Lung (tissue), 12 donors: Measurements from ENCODE around the gene TMEM151A. TPM values are rescaled to one million over a fixed set of nuclear protein-coding genes. Genes with fewer than 3 reads are reported as not detected.
"Not testable (repeated sequence)": the region's sequence is repeated elsewhere in the genome, so short reads cannot be mapped to it uniquely, and the experiment has no call there.

ENCODE experiments used
- ATAC-seq: fragments of 200-7000 bp; cut with Tn5 transposase; one replicate; pipeline ENCODE4 v1.9.1; 2020; ENCODE audit warnings: moderate number of reproducible peaks; ENCODE audit not compliant: insufficient read depth, low FRiP score
- DNase-seq, 3 donors: peaks; one replicate each; pipeline ENCODE4 v3.0.0-alpha.2; 2013 to 2017
- H3K27ac ChIP-seq, 2 donors: one replicate each; pipeline ENCODE4 v1.5.1; 2013; ENCODE audit warnings: mild to moderate bottlenecking in 2 of 2, moderate library complexity in 2 of 2, control low read depth in 1 of 2, inconsistent platforms in 1 of 2, low read depth in 1 of 2, low read length in 1 of 2
- H3K27me3 ChIP-seq, 3 donors: one replicate each; pipeline ENCODE4 v1.5.1; 2013; ENCODE audit warnings: low read length in 2 of 3; ENCODE audit not compliant: control insufficient read depth in 3 of 3, insufficient read depth in 3 of 3
- H3K36me3 ChIP-seq, 4 donors: one replicate each; pipeline ENCODE4 v1.5.1; 2013; ENCODE audit warnings: low read length in 4 of 4, mild to moderate bottlenecking in 1 of 4, moderate library complexity in 1 of 4; ENCODE audit not compliant: control insufficient read depth in 4 of 4, insufficient read depth in 4 of 4
- H3K4me1 ChIP-seq, 5 donors: one replicate each; pipeline ENCODE4 v1.5.1; 2013; ENCODE audit warnings: low read length in 5 of 5, mild to moderate bottlenecking in 2 of 5, moderate library complexity in 1 of 5; ENCODE audit not compliant: control insufficient read depth in 5 of 5, insufficient read depth in 5 of 5
- H3K4me3 ChIP-seq: one replicate; pipeline ENCODE4 v1.5.1; 2013; ENCODE audit warnings: mild to moderate bottlenecking, control low read depth, moderate library complexity
- H3K9ac ChIP-seq, 2 donors: one replicate each; pipeline ENCODE4 v1.5.1; 2013; ENCODE audit warnings: low read length in 2 of 2, control low read depth in 1 of 2; ENCODE audit not compliant: insufficient read depth in 1 of 2
- H3K9me3 ChIP-seq, 4 donors: one replicate each; pipeline ENCODE4 v1.5.1; 2013; ENCODE audit warnings: low read length in 3 of 4, mild to moderate bottlenecking in 1 of 4, moderate library complexity in 1 of 4; ENCODE audit not compliant: control insufficient read depth in 4 of 4, insufficient read depth in 3 of 4
- CTCF ChIP-seq: IDR thresholded peaks from 2 replicates; pipeline ENCODE4 v1.5.1; 2012; ENCODE audit warnings: mild to moderate bottlenecking; ENCODE audit errors: control extremely low read depth, extremely low read depth
- WGBS, 2 donors: extraction: QIAGEN DNeasy Blood & Tissue Kit; methylation state at CpG; one replicate each; pipeline ENCODE4 v1.1.7; 2013; 5-methylcytosine and 5-hydroxymethylcytosine counted together
- polyA plus RNA-seq, 2 donors: library from polyadenylated mRNA; stranded (reverse); fragments of 200-250 nt; gene quantifications; one replicate each; pipeline ENCODE4 v1.2.1, GENCODE V29; 2013
- total RNA-seq, 2 donors: library from RNA; depleted of rRNA in 1 of 2; stranded (reverse); fragments of >200 nt in 1 of 2; gene quantifications; one replicate each; pipeline ENCODE4 v1.2.1, GENCODE V29; 2014 to 2021
- donor health status: control.
- donor health status: control.
- donor health status: Bipolar disorder and iron deficiency.
- donor health status: healthy.
- donor health status: DM: yes; HTN: yes; CAD: no.

Gene TMEM151A
- total and polyA plus RNA-seq, 4 donors = 0.09 to 0.91 (median 0.25) TPM

GRCh38 chr11:66317322-66317722 is 25.6 kb downstream of the TMEM151A start:
- TF ChIP-seq CTCF = no peak
- H3K27me3 ChIP-seq = no peaks in the 10 kb centered on the region
- DNase-seq (peak; percentile 87 to 88 (median 87)), ATAC-seq (no peak)
- WGBS, 2 donors = 3 to 10% methylated on average over 14 of the region's 14 CpGs
- peaks cover 0 to 41% (median 18%) of the 10 kb centered on the region in 5 donors for H3K4me1 ChIP-seq
- peaks cover 0 to 3% (median 0%) of the 10 kb centered on the region in 4 donors for H3K36me3 ChIP-seq
- H3K4me3 ChIP-seq = no peak overlapping the region
- peak overlapping the region in 1 of 2 donors; percentile 40 for H3K9ac ChIP-seq
- H3K27ac ChIP-seq = peak overlapping the region; percentile 63 to 88
- H3K9me3 ChIP-seq = no peaks in the 10 kb centered on the region

- H3K4me1 ChIP-seq = peaks cover 0 to 39% (median 18%) of the 10 kb centered on the region in 5 donors
- 11 to 24% methylated on average over 16 of the region's 16 CpGs for WGBS, 2 donors
- H3K27ac ChIP-seq = peak overlapping the region; percentile 63 to 88
- TF ChIP-seq CTCF = no peak
- DNase-seq = peak; percentile 83 to 95 (median 90)
- peak overlapping the region in 1 of 2 donors; percentile 79 for H3K9ac ChIP-seq
- no peaks in the 10 kb centered on the region for H3K9me3 ChIP-seq
- no peak overlapping the region for H3K4me3 ChIP-seq
- H3K27me3 ChIP-seq = no peaks in the 10 kb centered on the region
- peak; percentile 15 for ATAC-seq
- H3K36me3 ChIP-seq = peaks cover 0 to 3% (median 0%) of the 10 kb centered on the region in 4 donors
Observed at GRCh38 chr11:66317723-66318599, 26.3 kb downstream of the TMEM151A start.

- Histone ChIP-seq H3K27ac (peak overlapping the region in 1 of 2 donors; percentile 88), H3K27me3 (no peaks in the 10 kb centered on the region), H3K9ac (peak overlapping the region in 1 of 2 donors; percentile 79), H3K4me3 (no peak overlapping the region), H3K36me3 (peaks cover 0 to 3% (median 0%) of the 10 kb centered on the region in 4 donors), H3K9me3 (no peaks in the 10 kb centered on the region), H3K4me1 (peaks cover 0 to 39% (median 18%) of the 10 kb centered on the region in 5 donors)
- 71 to 74% methylated on average over 3 of the region's 3 CpGs for WGBS, 2 donors
- DNase-seq (no peak), ATAC-seq (no peak)
- no peak for TF ChIP-seq CTCF
Observed at GRCh38 chr11:66318600-66318970, 26.9 kb downstream of the TMEM151A start.

- WGBS, 2 donors = 95 to 97% methylated on average over 1 to 2 of the region's 2 CpGs
- H3K27me3 ChIP-seq = not testable (repeated sequence)
Observed at GRCh38 chr11:66320289-66320688, 28.6 kb downstream of the TMEM151A start.

GRCh38 chr11:66320748-66321147 is 29.1 kb downstream of the TMEM151A start:
- not testable (repeated sequence) for H3K27ac ChIP-seq, H3K4me3 ChIP-seq, H3K27me3 ChIP-seq, H3K9me3 ChIP-seq, ATAC-seq, H3K9ac ChIP-seq, H3K36me3 ChIP-seq, DNase-seq
- peaks cover 0 to 38% (median 30%) of the 10 kb centered on the region in 5 donors for H3K4me1 ChIP-seq
- WGBS, 2 donors = 87 to 88% methylated on average over 6 of the region's 6 CpGs

More at GRCh38 chr11:66320289-66320688, 28.6 kb downstream of the TMEM151A start:
- H3K36me3 ChIP-seq, ATAC-seq, H3K4me3 ChIP-seq, H3K9ac ChIP-seq, H3K9me3 ChIP-seq, H3K27ac ChIP-seq, DNase-seq: not testable (repeated sequence)
- H3K4me1 ChIP-seq = peaks cover 0 to 36% (median 26%) of the 10 kb centered on the region in 5 donors
